GM13976 (cell line): Measurements from ENCODE around the gene SIAH1.
A peak's percentile ranks its signal among the peaks of the same experiment; 100 is the strongest.

Source experiments
- DNase-seq: peaks from one replicate; pipeline ENCODE4 v3.0.0; 2012; ENCODE audit warnings: low spot score
- CTCF ChIP-seq: IDR thresholded peaks from 2 replicates; pipeline ENCODE4 v1.5.1; 2012; ENCODE audit warnings: borderline replicate concordance, mild to moderate bottlenecking; ENCODE audit not compliant: insufficient read depth; ENCODE audit errors: extremely low read depth, missing control alignments, control extremely low read depth
- in situ Hi-C: fragments of 300-500 bp; cut with MboI; formaldehyde crosslinking; loops from one replicate; pipeline ENCODE4 v1.12.0; 2022; ENCODE audit warnings: low sequenced_read_pairs, mixed read lengths, inconsistent platforms; ENCODE audit not compliant: unreplicated experiment

SIAH1 gene

DNA sequence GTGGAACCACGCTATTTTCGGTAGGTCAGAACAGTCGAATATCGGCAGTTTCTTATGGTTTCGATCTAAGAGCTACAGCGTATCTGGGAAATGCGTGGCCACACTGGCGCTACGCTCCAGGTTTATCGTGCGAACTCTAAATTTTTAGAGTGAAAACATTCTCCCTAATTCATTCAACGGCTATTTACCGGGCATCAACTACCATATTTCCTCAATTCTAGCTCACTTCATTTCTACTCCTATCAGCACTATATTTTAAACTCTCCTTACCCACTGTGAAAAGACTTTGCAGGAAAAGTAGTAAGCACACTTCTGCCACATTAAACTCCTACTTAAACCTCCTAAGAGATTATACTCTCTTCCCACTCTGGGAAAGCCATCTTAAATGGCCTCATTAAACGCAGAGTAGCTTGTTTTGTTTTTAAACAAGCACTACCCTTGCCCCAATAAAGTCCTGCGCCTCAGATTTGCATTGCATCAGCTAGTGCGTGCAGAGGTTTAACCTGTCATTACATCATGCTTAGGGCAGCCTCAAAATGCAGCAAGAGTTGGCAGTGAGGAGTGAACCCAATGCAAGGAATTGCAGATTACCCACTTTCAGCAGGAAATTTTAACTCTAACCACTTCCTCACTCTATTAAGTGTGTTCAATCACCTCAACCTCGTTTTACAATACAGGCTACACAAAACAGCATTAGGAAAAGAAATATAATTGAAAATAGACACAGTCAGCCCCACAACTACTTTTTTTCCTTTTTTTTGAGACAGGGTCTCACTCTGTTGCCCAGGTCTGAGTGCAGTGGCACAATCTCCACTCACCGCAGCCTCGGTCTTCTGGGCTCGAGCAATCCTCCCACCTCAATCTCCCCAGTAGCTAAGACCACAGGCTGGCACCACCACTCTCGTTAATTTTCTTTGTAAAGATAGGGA, 18.8 kb downstream of the SIAH1 start:
- DNase-seq: peak; percentile 67
- in situ Hi-C loops: loop anchor here (25.0 kb wide), 1 partner anchor 96 kb away; no protein-coding TSS in a partner anchor
- TF ChIP-seq CTCF: no peak

DNA sequence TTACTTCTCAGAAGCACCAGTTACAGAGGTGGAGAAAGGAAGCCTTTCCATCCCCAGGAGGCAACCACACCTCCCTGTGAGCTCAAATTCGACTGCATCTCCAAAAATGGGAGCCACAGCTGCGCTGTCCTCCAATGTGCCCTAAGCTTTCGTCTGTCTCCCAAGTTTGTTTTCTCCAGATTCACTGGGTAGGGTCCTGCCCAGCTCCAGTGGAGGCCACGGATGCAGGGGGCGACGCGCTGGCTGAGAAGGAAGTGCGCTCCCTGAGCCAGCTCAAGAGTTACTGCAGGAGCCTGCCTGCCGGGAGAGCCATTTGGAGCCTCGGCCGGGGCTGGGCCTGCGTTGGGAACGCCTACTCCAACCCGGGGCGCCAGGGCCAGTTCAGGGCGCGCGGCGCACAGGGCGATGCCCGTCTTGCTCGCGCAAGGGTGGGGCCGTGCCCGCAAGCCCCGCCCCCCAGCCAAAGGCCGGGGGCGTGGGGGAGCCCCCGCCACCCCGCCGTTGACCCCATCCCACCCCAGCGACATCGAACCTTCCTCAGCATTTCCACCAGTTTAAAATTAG, 19.5 kb downstream of the SIAH1 start:
- in situ Hi-C loops: loop anchor here (25.0 kb wide), 1 partner anchor 97 kb away; no protein-coding TSS in a partner anchor
- no peak for TF ChIP-seq CTCF
- DNase-seq: peak; percentile 86

DNA sequence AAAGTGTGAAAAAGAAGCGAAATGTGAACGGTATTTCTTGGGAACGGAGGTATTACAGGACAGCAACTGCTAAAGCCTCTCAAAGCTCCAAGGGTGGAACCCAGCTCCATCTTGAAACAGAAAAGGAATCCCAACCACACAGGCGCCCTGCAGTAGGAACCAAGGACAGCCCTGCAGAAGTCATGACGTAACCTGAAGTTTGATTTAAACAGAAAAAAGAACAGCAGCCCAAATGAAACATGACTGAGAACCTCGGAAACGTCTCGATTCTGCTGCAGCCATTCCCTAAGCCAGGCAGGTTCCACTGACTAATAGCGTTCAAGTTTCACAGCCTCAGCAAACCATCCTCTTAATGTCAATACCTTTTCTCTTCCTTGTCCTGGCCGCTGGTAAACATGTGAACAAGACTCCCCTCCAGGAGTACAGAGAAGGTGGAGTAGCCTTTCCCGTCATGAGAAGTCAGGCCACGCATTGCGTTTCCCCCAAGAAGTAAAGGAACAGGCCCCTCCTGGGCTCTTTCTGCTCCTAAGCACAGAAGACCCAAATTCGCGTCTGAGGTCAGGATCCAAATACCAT, 20.1 kb downstream of the SIAH1 start:
- DNase-seq: no peak
- no peak for TF ChIP-seq CTCF
- in situ Hi-C loops: loop anchor here (25.0 kb wide), 1 partner anchor 97 kb away; no protein-coding TSS in a partner anchor

DNA sequence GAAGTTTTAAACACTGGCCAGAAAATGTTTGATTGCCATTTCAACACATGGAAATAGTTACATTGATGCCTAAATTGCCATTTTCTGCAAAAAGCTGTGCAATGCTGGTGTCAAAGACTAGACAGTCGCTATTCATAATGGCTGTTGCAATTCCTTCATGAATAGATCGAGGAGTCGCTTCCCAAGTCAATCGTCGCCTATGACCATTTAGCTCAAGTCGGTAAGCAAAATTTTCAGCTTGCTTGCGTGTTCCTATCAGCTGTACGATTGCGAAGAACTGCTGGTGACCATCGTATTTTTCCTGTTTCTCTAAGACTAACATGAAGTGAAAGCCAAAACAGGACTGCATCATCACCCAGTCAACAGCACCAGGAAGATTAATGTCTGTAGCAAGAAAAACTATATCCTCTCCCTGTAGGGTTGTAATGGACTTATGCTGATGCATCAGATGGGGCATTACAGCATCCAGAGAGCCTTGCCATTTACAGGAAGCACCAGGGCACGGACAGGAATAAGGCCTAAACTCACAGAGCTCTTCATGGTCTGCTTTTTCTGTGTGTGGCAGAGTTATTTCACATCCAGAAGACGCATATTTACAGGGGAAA, 23.6 kb downstream of the SIAH1 start:
- no peak for DNase-seq
- TF ChIP-seq CTCF: no peak
- in situ Hi-C loops: loop anchor here (25.0 kb wide), 1 partner anchor 101 kb away; no protein-coding TSS in a partner anchor

- in situ Hi-C loops: loop anchor here (25.0 kb wide), 1 partner anchor 101 kb away; no protein-coding TSS in a partner anchor
- no peak for TF ChIP-seq CTCF
- peak; percentile 39 for DNase-seq
Measured at GRCh38 chr16:48361012-48361411, 24.2 kb downstream of the SIAH1 start.

GRCh38 chr16:48359983-48360382, 25.2 kb downstream of the SIAH1 start:
- in situ Hi-C loops: loop anchor here (5.0 to 25.0 kb wide), 3 partner anchors 102 to 272 kb away; no protein-coding TSS in a partner anchor
- no peak for TF ChIP-seq CTCF
- DNase-seq: no peak
